Measurements from ENCODE around the gene PARD3. TPM values are rescaled to one million over a fixed set of nuclear protein-coding genes. Genes with fewer than 3 reads are reported as not detected.

Gene PARD3
- total and polyA plus RNA-seq, 10 of the 15 experiments (the other 5 are each of a cell fraction or from before 2014, with no cell fraction given): 2.6 to 43.1 (median 13.9) TPM

DNA sequence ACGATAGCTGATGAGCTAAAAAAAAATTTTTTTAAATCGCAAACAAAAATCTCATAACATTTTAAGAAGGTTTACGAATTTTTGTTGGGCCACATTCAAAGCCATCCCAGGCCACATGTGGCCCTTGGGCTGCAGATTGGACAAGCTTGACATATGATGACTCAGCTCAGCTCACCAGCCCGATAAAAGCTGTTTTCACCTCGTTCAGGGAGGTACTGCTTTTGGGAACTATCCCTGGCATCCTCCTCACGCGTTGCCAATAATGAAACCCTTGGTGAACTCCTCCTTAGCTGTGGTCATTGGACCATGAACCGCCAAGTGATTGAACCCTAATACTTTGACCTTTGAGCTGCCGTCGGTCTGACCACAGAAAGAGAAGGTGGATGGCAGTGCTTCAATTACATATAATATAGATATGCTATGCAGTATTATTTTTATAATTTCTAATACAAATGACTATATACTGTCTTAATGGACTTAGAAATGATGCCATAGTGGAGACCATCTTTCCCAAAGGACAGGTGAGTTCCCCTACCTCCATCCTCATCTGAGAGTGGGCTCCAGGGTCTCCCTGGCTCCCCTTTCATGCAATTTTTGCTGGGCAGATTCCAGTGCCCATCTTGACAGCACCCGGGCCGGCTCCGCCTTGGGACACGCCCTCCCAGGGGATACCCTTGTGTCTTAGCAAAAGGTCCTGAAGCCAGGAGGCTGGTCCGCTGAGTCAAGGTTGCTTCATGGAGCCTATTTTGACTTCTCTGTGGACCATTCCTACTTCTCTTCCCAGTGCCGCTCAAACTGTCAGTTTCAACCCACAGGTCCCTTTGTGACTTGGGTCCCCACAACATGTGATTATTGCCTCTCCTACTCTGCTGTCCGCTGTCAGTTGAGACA is 707.2 kb downstream of the PARD3 start:
- ChIA-PET SMC1A (ENCODE audit: uncharacterized antibody, unreplicated experiment) (interaction anchor here (0.8 to 1.8 kb wide), 2 partner anchors 9 to 36 kb away, joined by 4 to 6 read pairs; no protein-coding TSS in a partner anchor), POLR2A (no interaction called here), RAD21 (ENCODE audit: unreplicated experiment) (no interaction called here), CTCF (interaction anchor here (0.6 kb wide), 2 partner anchors 159 to 445 kb away, joined by 3 read pairs; no protein-coding TSS in a partner anchor)
- no peaks in the 10 kb centered on the region for H3K36me3 ChIP-seq (ENCODE audit: control insufficient read depth in 2 of 2, insufficient read depth in 2 of 2, low read length in 1 of 2)
- no peaks in the 10 kb centered on the region for H4K20me1 ChIP-seq (ENCODE audit: control insufficient read depth, insufficient read depth)
- no peaks in the 10 kb centered on the region; the same call in 2 of the 3 replicates for H3K9me3 ChIP-seq (replicated peaks; ENCODE audit: control insufficient read depth, insufficient read depth, low read length)
- 57% methylated on average over 17 of the region's 17 CpGs for WGBS (ENCODE audit: insufficient coverage, insufficient replicate concordance, low lambda C conversion rate, missing lambda C conversion rate)
- H3K4me3 ChIP-seq: no peak overlapping the region
- H3K79me2 ChIP-seq (ENCODE audit: control insufficient read depth, insufficient read depth, low read length): no peaks in the 10 kb centered on the region
- no peak for DNase-seq (ENCODE audit: low read depth, low spot score)
- H2AFZ ChIP-seq (ENCODE audit: control insufficient read depth, low read depth, low read length): no peak overlapping the region
- no peak overlapping the region for H3K4me2 ChIP-seq (ENCODE audit: control insufficient read depth, insufficient read depth)
- intact Hi-C loops (cut with micrococcal nuclease; ENCODE audit: unreplicated experiment): no loop called here
- BruUV-seq (replicated peaks): no TSS peak
- TF ChIP-seq MEF2A (IDR thresholded peaks at IDR 0.05; ENCODE audit: insufficient read depth, low read depth, low read length): no peak
- 0 out of 2 replicates have a peak, but pooled peaks have one; percentile 9 for TF ChIP-seq NR2C1 (IDR thresholded peaks at IDR 0.05)
- FAIRE-seq: no peak
- in situ Hi-C loops (cut with MboI): no loop called here
- ATAC-seq: no peak
- no peaks in the 10 kb centered on the region for H3K27me3 ChIP-seq (replicated peaks in 1 of 2; ENCODE audit: control insufficient read depth in 2 of 2, insufficient read depth in 2 of 2, low read length in 1 of 2)
- H3K9ac ChIP-seq (ENCODE audit: control insufficient read depth, insufficient read depth, low read length): no peak overlapping the region
- H3K4me1 ChIP-seq (ENCODE audit: control insufficient read depth, insufficient read depth, low read length): no peaks in the 10 kb centered on the region
- no peak overlapping the region for H3K27ac ChIP-seq (ENCODE audit: control insufficient read depth, insufficient read depth)

DNA sequence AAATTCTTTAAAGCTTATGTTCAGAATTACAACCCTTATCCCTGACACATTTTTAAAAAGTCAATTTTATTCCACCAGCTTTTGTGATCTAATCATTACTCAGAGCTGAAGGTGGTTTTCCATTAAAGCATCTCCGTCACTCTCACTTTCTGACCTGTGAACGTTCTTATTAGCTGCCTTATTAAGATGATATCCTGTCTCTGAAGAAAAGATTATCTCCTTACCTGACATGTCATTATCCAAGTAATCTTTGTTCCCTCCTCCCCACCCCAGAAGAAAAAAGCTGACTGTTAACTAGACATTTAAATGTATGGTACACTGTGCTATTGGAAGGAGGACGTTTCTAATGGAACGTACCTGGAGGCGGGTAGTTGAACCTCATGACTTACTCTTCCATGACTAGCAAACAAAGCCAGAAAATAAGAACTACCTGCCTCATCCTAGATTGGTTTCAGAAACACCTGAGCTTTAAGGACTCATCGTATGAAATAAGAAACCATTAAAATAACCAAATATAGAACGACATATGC is 708.7 kb downstream of the PARD3 start:
- in situ Hi-C loops (cut with MboI) (no loop called here), intact Hi-C loops (cut with micrococcal nuclease; ENCODE audit: unreplicated experiment) (no loop called here)
- no peaks in the 10 kb centered on the region for H3K27me3 ChIP-seq (replicated peaks in 1 of 2; ENCODE audit: control insufficient read depth in 2 of 2, insufficient read depth in 2 of 2, low read length in 1 of 2)
- no peaks in the 10 kb centered on the region; the same call in 2 of the 3 replicates for H3K9me3 ChIP-seq (replicated peaks; ENCODE audit: control insufficient read depth, insufficient read depth, low read length)
- no peak for DNase-seq (ENCODE audit: low read depth, low spot score)
- H3K9ac ChIP-seq (ENCODE audit: control insufficient read depth, insufficient read depth, low read length): no peak overlapping the region
- BruUV-seq (replicated peaks): no TSS peak
- no peak for FAIRE-seq
- POLR2A ChIA-PET: no interaction called here
- CTCF ChIA-PET: interaction anchor here (0.7 to 1.3 kb wide), 2 partner anchors 15 to 532 kb away, joined by 3 to 6 read pairs; no protein-coding TSS in a partner anchor
- RAD21 ChIA-PET (ENCODE audit: unreplicated experiment): interaction anchor here (1.1 kb wide), 1 partner anchor 16 kb away, joined by 3 read pairs; no protein-coding TSS in a partner anchor
- SMC1A ChIA-PET (ENCODE audit: uncharacterized antibody, unreplicated experiment): interaction anchor here (0.8 to 2.2 kb wide), 6 partner anchors 16 to 222 kb away, joined by 3 to 8 read pairs (median 4); no protein-coding TSS in a partner anchor
- H3K4me3 ChIP-seq: no peak overlapping the region
- no peak for ATAC-seq
- no peaks in the 10 kb centered on the region for H4K20me1 ChIP-seq (ENCODE audit: control insufficient read depth, insufficient read depth)
- no peak overlapping the region for H3K4me2 ChIP-seq (ENCODE audit: control insufficient read depth, insufficient read depth)
- H3K79me2 ChIP-seq (ENCODE audit: control insufficient read depth, insufficient read depth, low read length): no peaks in the 10 kb centered on the region
- H3K4me1 ChIP-seq (ENCODE audit: control insufficient read depth, insufficient read depth, low read length): no peaks in the 10 kb centered on the region
- H3K36me3 ChIP-seq (ENCODE audit: control insufficient read depth in 2 of 2, insufficient read depth in 2 of 2, low read length in 1 of 2): no peaks in the 10 kb centered on the region
- no peak overlapping the region for H3K27ac ChIP-seq (ENCODE audit: control insufficient read depth, insufficient read depth)
- no peak overlapping the region for H2AFZ ChIP-seq (ENCODE audit: control insufficient read depth, low read depth, low read length)
- 78% methylated on average over 7 of the region's 7 CpGs for WGBS (ENCODE audit: insufficient coverage, insufficient replicate concordance, low lambda C conversion rate, missing lambda C conversion rate)
- TF ChIP-seq PRDM15 (CRISPR knock-in tag; IDR thresholded peaks at IDR 0.05) (no peak), RB1 (IDR thresholded peaks at IDR 0.05; ENCODE audit: borderline replicate concordance) (no peak), CEBPZ (IDR thresholded peaks at IDR 0.05; ENCODE audit: low read depth, low read length) (no peak)

Data from GM12878 (cell line).